Osteoblast (primary cell): Measurements from ENCODE around the gene PHF3. TPM values are rescaled to one million over a fixed set of nuclear protein-coding genes. Genes with fewer than 3 reads are reported as not detected.

Experiments
- DNase-seq: peaks from one replicate; pipeline ENCODE4 v3.0.0; 2011; ENCODE audit warnings: low spot score, mixed read lengths; ENCODE audit not compliant: insufficient read length; ENCODE audit errors: missing footprints
- H2AFZ ChIP-seq: 2 replicates; pipeline ENCODE4 v1.6.0; 2011; ENCODE audit warnings: mild to moderate bottlenecking, low read length
- H3K27ac ChIP-seq: 2 replicates; pipeline ENCODE4 v1.5.1; 2011; ENCODE audit warnings: mild to moderate bottlenecking, low read depth, low read length, moderate library complexity
- H3K27me3 ChIP-seq: 2 replicates; pipeline ENCODE4 v1.6.0; 2012; ENCODE audit warnings: mild to moderate bottlenecking, control low read depth, inconsistent platforms, low read length, moderate library complexity; ENCODE audit not compliant: insufficient read depth
- H3K36me3 ChIP-seq: 2 replicates; pipeline ENCODE4 v1.5.1; 2011; ENCODE audit warnings: mild to moderate bottlenecking, low read length, control low read depth, moderate library complexity; ENCODE audit not compliant: insufficient read depth
- H3K4me1 ChIP-seq: 2 replicates; pipeline ENCODE4 v1.5.1; 2011; ENCODE audit warnings: mild to moderate bottlenecking, low read length, control low read depth, moderate library complexity; ENCODE audit not compliant: insufficient read depth
- H3K4me2 ChIP-seq: 2 replicates; pipeline ENCODE4 v1.6.0; 2011; ENCODE audit warnings: mild to moderate bottlenecking, low read length; ENCODE audit not compliant: insufficient read depth
- H3K4me3 ChIP-seq: fragments of 200-600 bp; sonication (generic); 3 replicates; pipeline ENCODE4 v1.5.1; 2012; ENCODE audit warnings: mild to moderate bottlenecking, low read length, inconsistent platforms; ENCODE audit not compliant: insufficient read depth
- H3K79me2 ChIP-seq: 2 replicates; pipeline ENCODE4 v1.6.0; 2012; ENCODE audit warnings: mild to moderate bottlenecking, low read length, control low read depth, inconsistent platforms; ENCODE audit not compliant: insufficient read depth
- H3K9me3 ChIP-seq: 2 replicates; pipeline ENCODE4 v1.5.1; 2011; ENCODE audit warnings: low read depth, low read length, control low read depth
- H4K20me1 ChIP-seq: 2 replicates; pipeline ENCODE4 v1.6.0; 2012; ENCODE audit warnings: mild to moderate bottlenecking, low read length, control low read depth; ENCODE audit not compliant: insufficient read depth
- CTCF ChIP-seq: IDR thresholded peaks from 2 replicates; pipeline ENCODE4 v1.5.1; 2011; ENCODE audit warnings: mild to moderate bottlenecking, low read depth, low read length, moderate library complexity; ENCODE audit errors: extremely low read depth
- total RNA-seq: library from RNA; depleted of rRNA; stranded (reverse); fragments of >200 nt; gene quantifications from 2 replicates; pipeline ENCODE4 v1.2.3, GENCODE V29; 2012

The PHF3 gene
- total RNA-seq, 1 donor, result 76.7 TPM

- Histone ChIP-seq H3K36me3 (no peaks in the 10 kb centered on the region), H3K4me1 (peaks cover 6% of the 10 kb centered on the region), H3K4me3 (no peak overlapping the region), H4K20me1 (no peaks in the 10 kb centered on the region), H3K27ac (no peak overlapping the region), H3K27me3 (peaks cover 4% of the 10 kb centered on the region), H2AFZ (no peak overlapping the region), H3K79me2 (no peaks in the 10 kb centered on the region), H3K4me2 (no peak overlapping the region), H3K9me3 (no peaks in the 10 kb centered on the region)
- no peak for DNase-seq
- TF ChIP-seq CTCF, result no peak
These were observed 103.6 kb downstream of the PHF3 start for GRCh38 chr6:63739094-63739687.

- H4K20me1 ChIP-seq, result no peaks in the 10 kb centered on the region
- no peak overlapping the region for H3K4me2 ChIP-seq
- no peaks in the 10 kb centered on the region for H3K9me3 ChIP-seq
- H3K4me1 ChIP-seq, result peaks cover 6% of the 10 kb centered on the region
- TF ChIP-seq CTCF, result no peak
- peak; percentile 43 for DNase-seq
- no peak overlapping the region for H3K27ac ChIP-seq
- H3K27me3 ChIP-seq, result peaks cover 4% of the 10 kb centered on the region
- H3K36me3 ChIP-seq, result no peaks in the 10 kb centered on the region
- no peak overlapping the region for H2AFZ ChIP-seq
- H3K4me3 ChIP-seq, result no peak overlapping the region
- no peaks in the 10 kb centered on the region for H3K79me2 ChIP-seq
These were observed 105.1 kb downstream of the PHF3 start for GRCh38 chr6:63740709-63741108.

- no peaks in the 10 kb centered on the region for H3K79me2 ChIP-seq
- H3K27me3 ChIP-seq, result peaks cover 4% of the 10 kb centered on the region
- peaks cover 6% of the 10 kb centered on the region for H3K4me1 ChIP-seq
- no peak for DNase-seq
- no peaks in the 10 kb centered on the region for H4K20me1 ChIP-seq
- no peak overlapping the region for H3K27ac ChIP-seq
- H2AFZ ChIP-seq, result no peak overlapping the region
- H3K36me3 ChIP-seq, result no peaks in the 10 kb centered on the region
- no peak overlapping the region for H3K4me2 ChIP-seq
- no peak overlapping the region for H3K4me3 ChIP-seq
- H3K9me3 ChIP-seq, result no peaks in the 10 kb centered on the region
- TF ChIP-seq CTCF, result no peak
These were observed 106.5 kb downstream of the PHF3 start for GRCh38 chr6:63742060-63742459.

- DNase-seq, result no peak
- Histone ChIP-seq H3K4me3 (no peak overlapping the region), H3K4me1 (peaks cover 6% of the 10 kb centered on the region), H4K20me1 (no peaks in the 10 kb centered on the region), H3K9me3 (no peaks in the 10 kb centered on the region), H2AFZ (no peak overlapping the region), H3K27me3 (peaks cover 4% of the 10 kb centered on the region), H3K79me2 (no peaks in the 10 kb centered on the region), H3K27ac (no peak overlapping the region), H3K4me2 (no peak overlapping the region), H3K36me3 (no peaks in the 10 kb centered on the region)
- no peak for TF ChIP-seq CTCF
These were observed 108.1 kb downstream of the PHF3 start for GRCh38 chr6:63743691-63744090.
